B cell (primary cell): ENCODE data around the gene PHACTR1.

ENCODE experiments used
- CTCF ChIP-seq: fragments of 200-600 bp; IDR thresholded peaks from one replicate; pipeline ENCODE4 v1.8.0; 2022; ENCODE audit warnings: antibody characterized with exemption, mild to moderate bottlenecking
- EZH2 ChIP-seq: IDR thresholded peaks from 2 replicates; pipeline ENCODE4 v1.6.1; 2012; ENCODE audit warnings: borderline replicate concordance, low read depth, mild to moderate bottlenecking, moderate library complexity, low read length; ENCODE audit not compliant: insufficient read depth, poor library complexity, severe bottlenecking

- TF ChIP-seq CTCF (no peak), EZH2 (no peak)
Observed at GRCh38 chr6:13119549-13119948, 403.0 kb downstream of the PHACTR1 start.
